A673 (cell line): ENCODE results near the gene PRRT4. TPM values are rescaled to one million over a fixed set of nuclear protein-coding genes. Genes with fewer than 3 reads are reported as not detected.

Source experiments
- BruUV-seq: library from RNA; stranded (reverse); fragments of 400-500 nt; replicated peaks from 2 replicates; lab custom pipeline; 2021; lab: Mats Ljungman, UMichigan
- CTCF ChIA-PET: fragments of 300-600 bp; sonication (Branson Sonifier 250); formaldehyde crosslinking; loops from one replicate; lab custom pipeline; 2022; ENCODE audit warnings: antibody characterized with exemption; lab: Charles Lee
- POLR2A ChIA-PET: fragments of 300-600 bp; sonication (Branson Sonifier 250); formaldehyde crosslinking; loops from one replicate; lab custom pipeline; 2022; ENCODE audit warnings: antibody characterized with exemption; ENCODE audit not compliant: low non-redundant PET; lab: Charles Lee
- DNase-seq: peaks from one replicate; pipeline ENCODE4 v3.0.0-alpha.2; 2015; ENCODE audit warnings: low spot score
- H3K27ac ChIP-seq: fragments of 200-600 bp; sonication (generic); 2 replicates; pipeline ENCODE4 v1.5.1; 2016; ENCODE audit warnings: mixed run types, low read depth, mild to moderate bottlenecking, mixed read lengths, antibody characterized with exemption, low read length; ENCODE audit not compliant: poor library complexity, severe bottlenecking
- H3K27me3 ChIP-seq: fragments of 200-600 bp; sonication (generic); replicated peaks from 2 replicates; pipeline ENCODE4 v1.6.1; 2017; ENCODE audit warnings: mixed run types, low read depth, mild to moderate bottlenecking, mixed read lengths, antibody characterized with exemption, low read length; ENCODE audit not compliant: insufficient read depth, poor library complexity
- H3K36me3 ChIP-seq: fragments of 200-600 bp; sonication (generic); 2 replicates; pipeline ENCODE4 v1.6.1; 2016; ENCODE audit warnings: mixed run types, mild to moderate bottlenecking, mixed read lengths, antibody characterized with exemption, low read length; ENCODE audit not compliant: insufficient read depth, poor library complexity, severe bottlenecking
- H3K4me1 ChIP-seq: fragments of 200-600 bp; sonication (generic); 2 replicates; pipeline ENCODE4 v1.6.1; 2017; ENCODE audit warnings: mixed run types, mild to moderate bottlenecking, mixed read lengths, antibody characterized with exemption, low read length; ENCODE audit not compliant: insufficient read depth, poor library complexity, severe bottlenecking
- H3K4me3 ChIP-seq: fragments of 200-600 bp; sonication (generic); 2 replicates; pipeline ENCODE4 v1.5.1; 2016; ENCODE audit warnings: low read depth, mixed run types, mild to moderate bottlenecking, mixed read lengths, low read length; ENCODE audit not compliant: poor library complexity, severe bottlenecking
- H3K9me3 ChIP-seq: fragments of 200-600 bp; sonication (generic); 2 replicates; pipeline ENCODE4 v1.6.1; 2016; ENCODE audit warnings: mixed run types, low read depth, mild to moderate bottlenecking, mixed read lengths, antibody characterized with exemption, low read length; ENCODE audit not compliant: poor library complexity, severe bottlenecking
- CTCF ChIP-seq: fragments of 300-800, 200-600 bp; sonication (generic); conservative IDR thresholded peaks from 2 replicates; pipeline ENCODE4 v1.5.1; 2017; ENCODE audit warnings: low read depth, mild to moderate bottlenecking, antibody characterized with exemption, low read length, moderate library complexity, mixed read lengths
- EZH2 ChIP-seq: fragments of 200-600 bp; sonication (generic); IDR thresholded peaks from 2 replicates; pipeline ENCODE4 v1.6.1; 2017; ENCODE audit warnings: borderline replicate concordance, low read depth, mild to moderate bottlenecking, mixed read lengths, antibody characterized with exemption, low read length; ENCODE audit not compliant: poor library complexity, severe bottlenecking
- intact Hi-C: fragments of 100-400 bp; cut with micrococcal nuclease; formaldehyde crosslinking; loops from one replicate; pipeline ENCODE4 v1.10.0; 2022; ENCODE audit not compliant: unreplicated experiment
- total RNA-seq: library from RNA; stranded (reverse); gene quantifications from 2 replicates; pipeline ENCODE4 v1.2.3, GENCODE V29; 2021

PRRT4 gene
- total RNA-seq, 1 experiment from 2014 or later = 42.4 TPM

DNA sequence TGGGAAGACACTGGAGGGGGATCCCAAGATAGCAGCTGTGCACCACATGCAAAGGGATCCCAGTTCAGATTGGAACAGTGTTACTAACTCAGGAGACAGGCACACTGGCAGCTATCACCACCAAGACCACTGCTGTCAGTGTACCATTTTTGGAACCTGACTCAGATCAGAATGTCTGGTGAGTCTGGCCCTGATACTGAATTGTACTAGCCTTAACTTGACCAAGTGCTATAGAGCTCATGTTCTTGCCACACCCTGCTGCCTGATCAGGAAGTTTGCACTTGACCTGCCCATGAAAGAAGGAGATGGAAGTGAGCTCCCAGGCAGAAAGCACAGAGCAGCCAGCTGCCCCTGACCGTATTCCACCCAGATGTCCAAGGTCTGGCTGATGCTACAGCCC, 4.8 kb upstream of the PRRT4 start:
- intact Hi-C loops = no loop called here
- H3K27me3 ChIP-seq = no peaks in the 10 kb centered on the region
- BruUV-seq = no TSS peak
- TF ChIP-seq EZH2 (no peak), CTCF (no peak)
- DNase-seq = peak; percentile 47
- peaks cover 48% of the 10 kb centered on the region for H3K4me1 ChIP-seq
- H3K9me3 ChIP-seq = no peaks in the 10 kb centered on the region
- CTCF ChIA-PET = interaction anchor here (1.0 kb wide), 1 partner anchor 19 kb away, joined by 3 read pairs; no protein-coding TSS in a partner anchor
- POLR2A ChIA-PET = no interaction called here
- H3K36me3 ChIP-seq = no peaks in the 10 kb centered on the region
- no peak overlapping the region for H3K4me3 ChIP-seq
- H3K27ac ChIP-seq = peak overlapping the region; percentile 77

DNA sequence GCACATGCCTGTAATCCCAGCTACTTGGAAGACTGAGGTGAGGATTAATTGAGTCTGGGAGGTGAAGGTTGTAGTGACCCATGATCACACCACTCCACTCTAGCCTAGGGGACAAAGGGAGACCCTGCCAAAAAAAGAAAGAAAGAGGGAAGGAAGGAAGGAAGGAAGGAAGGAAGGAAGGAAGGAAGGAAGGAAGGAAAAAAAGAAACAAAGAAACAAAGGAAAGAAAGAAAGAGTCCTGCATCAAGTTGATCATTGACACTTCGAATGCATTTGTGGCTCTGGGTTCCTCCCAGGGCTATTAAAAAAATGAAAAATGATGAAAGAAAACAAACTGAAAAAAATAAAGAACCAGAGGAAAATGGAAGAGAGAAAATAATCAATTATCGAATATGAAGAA, 3.9 kb upstream of the PRRT4 start:
- Histone ChIP-seq H3K4me1 (peaks cover 48% of the 10 kb centered on the region), H3K4me3 (no peak overlapping the region), H3K27me3 (no peaks in the 10 kb centered on the region), H3K27ac (peak overlapping the region; percentile 91), H3K9me3 (no peaks in the 10 kb centered on the region), H3K36me3 (no peaks in the 10 kb centered on the region)
- no peak for TF ChIP-seq EZH2
- TF ChIP-seq CTCF = no peak
- no TSS peak for BruUV-seq
- peak; percentile 81 for DNase-seq
- intact Hi-C loops = no loop called here
- ChIA-PET CTCF (no interaction called here), POLR2A (no interaction called here)

- Histone ChIP-seq H3K4me3 (no peak overlapping the region), H3K4me1 (peaks cover 53% of the 10 kb centered on the region), H3K27ac (peak overlapping the region; percentile 91), H3K27me3 (no peaks in the 10 kb centered on the region), H3K36me3 (no peaks in the 10 kb centered on the region), H3K9me3 (no peaks in the 10 kb centered on the region)
- ChIA-PET POLR2A (no interaction called here), CTCF (interaction anchor here (0.6 kb wide), 1 partner anchor 35 kb away, joined by 6 read pairs; no protein-coding TSS in a partner anchor)
- BruUV-seq = no TSS peak
- intact Hi-C loops = no loop called here
- DNase-seq = no peak
- TF ChIP-seq CTCF (no peak), EZH2 (no peak)
Observed at GRCh38 chr7:128364166-128364870, 2.8 kb upstream of the PRRT4 start.
